HL-60 (cell line): ENCODE measurements around the gene ANKRD30B.
"Not testable (repeated sequence)": the region's sequence is repeated elsewhere in the genome, so short reads cannot be mapped to it uniquely, and the experiment has no call there.

Source experiments
- POLR2AphosphoS5 ChIP-seq: IDR thresholded peaks from 2 replicates; pipeline ENCODE4 v1.6.1; 2012; ENCODE audit warnings: low read depth
- TF ChIP-seq, protein P1 (sequence below): IDR thresholded peaks from one replicate; pipeline ENCODE4 v1.5.1; 2011; ENCODE audit warnings: low read length, control low read depth, inconsistent platforms; ENCODE audit not compliant: insufficient read depth

DNA sequence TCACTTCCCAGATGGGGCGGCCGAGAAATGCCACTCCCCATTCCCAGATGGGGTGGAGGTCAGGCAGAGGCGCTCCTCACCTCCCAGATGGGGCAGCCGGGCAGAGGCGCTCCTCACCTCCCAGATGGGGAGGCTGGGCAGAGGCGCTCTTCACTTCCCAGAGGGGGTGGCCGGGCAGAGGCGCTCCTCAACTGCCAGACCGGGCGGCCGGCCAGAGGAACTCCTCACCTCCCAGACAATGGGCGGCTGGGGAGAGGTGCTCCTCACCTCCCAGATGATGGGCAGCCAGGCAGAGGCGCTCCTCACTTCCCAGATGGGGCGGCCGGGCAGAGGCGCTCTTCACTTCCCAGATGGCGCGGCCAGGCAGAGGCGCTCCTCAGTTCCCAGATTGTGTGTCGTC is 108.3 kb downstream of the ANKRD30B start:
- TF ChIP-seq POLR2AphosphoS5, result not testable (repeated sequence)
- TF ChIP-seq, protein P1, sequence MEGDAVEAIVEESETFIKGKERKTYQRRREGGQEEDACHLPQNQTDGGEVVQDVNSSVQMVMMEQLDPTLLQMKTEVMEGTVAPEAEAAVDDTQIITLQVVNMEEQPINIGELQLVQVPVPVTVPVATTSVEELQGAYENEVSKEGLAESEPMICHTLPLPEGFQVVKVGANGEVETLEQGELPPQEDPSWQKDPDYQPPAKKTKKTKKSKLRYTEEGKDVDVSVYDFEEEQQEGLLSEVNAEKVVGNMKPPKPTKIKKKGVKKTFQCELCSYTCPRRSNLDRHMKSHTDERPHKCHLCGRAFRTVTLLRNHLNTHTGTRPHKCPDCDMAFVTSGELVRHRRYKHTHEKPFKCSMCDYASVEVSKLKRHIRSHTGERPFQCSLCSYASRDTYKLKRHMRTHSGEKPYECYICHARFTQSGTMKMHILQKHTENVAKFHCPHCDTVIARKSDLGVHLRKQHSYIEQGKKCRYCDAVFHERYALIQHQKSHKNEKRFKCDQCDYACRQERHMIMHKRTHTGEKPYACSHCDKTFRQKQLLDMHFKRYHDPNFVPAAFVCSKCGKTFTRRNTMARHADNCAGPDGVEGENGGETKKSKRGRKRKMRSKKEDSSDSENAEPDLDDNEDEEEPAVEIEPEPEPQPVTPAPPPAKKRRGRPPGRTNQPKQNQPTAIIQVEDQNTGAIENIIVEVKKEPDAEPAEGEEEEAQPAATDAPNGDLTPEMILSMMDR, result not testable (repeated sequence)
